Measurements from ENCODE around the gene PKLR. TPM values are rescaled to one million over a fixed set of nuclear protein-coding genes. Genes with fewer than 3 reads are reported as not detected.

PKLR gene
- total and polyA plus RNA-seq, 2 of the 8 experiments (the other 6 are each of a cell fraction or from before 2014, with no cell fraction given): 2.3 to 7.5 TPM

GRCh38 chr1:155266553-155266952 is 34.7 kb downstream of the PKLR start:
- Histone ChIP-seq H4K20me1 (replicated peaks in 1 of 2; ENCODE audit: control insufficient read depth in 1 of 2, insufficient read depth in 2 of 2, low read length in 2 of 2) (peaks cover 4 to 10% of the 10 kb centered on the region in 2 experiments), H2BK120ac (replicated peaks; ENCODE audit: low read depth, low read length) (no peak overlapping the region), H2AK5ac (ENCODE audit: low read depth, low read length) (no peak overlapping the region), H3K9ac (replicated peaks in 1 of 4; ENCODE audit: extremely low read depth in 1 of 4, low read depth in 3 of 4, low read length in 3 of 4) (no peak overlapping the region), H4K8ac (ENCODE audit: extremely low read depth, insufficient read depth, low read length) (no peak overlapping the region; the same call in 1 of the 2 replicates), H3K23ac (ENCODE audit: insufficient read length) (no peak overlapping the region), H3K4ac (replicated peaks; ENCODE audit: insufficient read length, low read depth, low read length) (no peak overlapping the region), H2BK5ac (ENCODE audit: low read depth, low read length) (no peak overlapping the region), H2BK20ac (ENCODE audit: low read length) (no peak overlapping the region), H3K14ac (ENCODE audit: insufficient read length) (no peak overlapping the region), H2BK12ac (ENCODE audit: low read depth, low read length) (no peak overlapping the region), H2BK15ac (ENCODE audit: low read length) (no peak overlapping the region), H3K18ac (ENCODE audit: extremely low read depth, low read length) (no peak overlapping the region), H3K9me3 (ENCODE audit: insufficient read depth in 2 of 2, low read depth in 1 of 2, low read length in 1 of 2) (no peaks in the 10 kb centered on the region), H3K4me2 (ENCODE audit: insufficient read depth in 1 of 2, low read depth in 2 of 2, low read length in 2 of 2) (no peak overlapping the region), H3K4me1 (replicated peaks in 1 of 4; ENCODE audit: control insufficient read depth in 3 of 4, insufficient read depth in 4 of 4, low read length in 3 of 4) (0 out of 7 replicates have a peak, but pooled peaks cover 0 to 2% (median under 1%) of the 10 kb centered on the region in 4 experiments), H4K91ac (replicated peaks; ENCODE audit: insufficient read length, low read length) (no peak overlapping the region), H3K23me2 (ENCODE audit: low read depth, low read length) (peaks cover 2% of the 10 kb centered on the region), H3K79me1 (ENCODE audit: low read depth, low read length) (no peaks in the 10 kb centered on the region; the same call in none of the 2 replicates), H3K36me3 (ENCODE audit: control insufficient read depth in 2 of 4, insufficient read depth in 4 of 4, low read length in 3 of 4) (peaks cover 51 to 85% (median 76%) of the 10 kb centered on the region in 4 experiments), H3K79me2 (ENCODE audit: control insufficient read depth in 1 of 2, insufficient read depth in 2 of 2, low read length in 2 of 2) (peaks cover 3 to 12% of the 10 kb centered on the region in 2 experiments; a peak in 3 of 4 replicates), H3K56ac (replicated peaks; ENCODE audit: insufficient read length, low read depth, low read length) (no peak overlapping the region), H4K5ac (ENCODE audit: insufficient read length, low read depth, low read length) (no peak overlapping the region), H3K27me3 (replicated peaks in 1 of 4; ENCODE audit: control insufficient read depth in 3 of 4, extremely low read depth in 1 of 4, insufficient read depth in 3 of 4, low read length in 3 of 4) (no peaks in the 10 kb centered on the region), H3K4me3 (ENCODE audit: extremely low read depth in 1 of 4, insufficient read depth in 2 of 4, low read depth in 3 of 4, low read length in 4 of 4) (no peak overlapping the region), H2AFZ (ENCODE audit: low read length) (no peak overlapping the region), H3K27ac (ENCODE audit: low read depth, low read length) (no peak overlapping the region)
- no peak for DNase-seq (ENCODE audit: low read depth in 1 of 2, low spot score in 2 of 2)
- ChIA-PET POLR2A (ENCODE audit: partially characterized antibody) (interaction anchor here (0.5 to 2.8 kb wide), 13 partner anchors 11 to 353 kb away, joined by 3 to 11 read pairs (median 4); partner anchors contain the start of genes ENTREP3 and THBS3), CTCF (ENCODE audit: partially characterized antibody) (interaction anchor here (0.7 to 4.5 kb wide), 7 partner anchors 12 to 60 kb away, joined by 3 to 61 read pairs (median 5); partner anchors contain the start of gene RUSC1)
- FAIRE-seq: no peak
- no peak for TF ChIP-seq CHD2 (IDR thresholded peaks at IDR 0.05; ENCODE audit: low read length)
- no peak for TF ChIP-seq E2F6 (IDR thresholded peaks at IDR 0.05)
- no peak for TF ChIP-seq SP1 (IDR thresholded peaks at IDR 0.05; ENCODE audit: low read depth, low read length)
- no peak for TF ChIP-seq SIN3A (conservative IDR thresholded peaks at IDR 0.05 in 1 of 2, IDR thresholded peaks at IDR 0.05 in 1 of 2; ENCODE audit: low read depth in 1 of 2, low read length in 2 of 2)
- TF ChIP-seq SP4 (IDR thresholded peaks at IDR 0.05; ENCODE audit: low read length): no peak
- no peak for TF ChIP-seq RBBP5 (IDR thresholded peaks at IDR 0.05; ENCODE audit: borderline replicate concordance, low read depth, low read length)
- TF ChIP-seq EP300 (IDR thresholded peaks at IDR 0.05; ENCODE audit: borderline replicate concordance in 1 of 2, low read depth in 2 of 2, low read length in 2 of 2): no peak
- TF ChIP-seq KDM4A (IDR thresholded peaks at IDR 0.05; ENCODE audit: low read depth, low read length, severe bottlenecking): no peak
- 88% methylated on average over 6 of the region's 6 CpGs; no CpG with 5 or more reads in 1 of the 2 experiments for WGBS, 2 experiments (ENCODE audit: extremely low coverage in 1 of 2, insufficient coverage in 1 of 2, insufficient read length in 1 of 2, insufficient replicate concordance in 2 of 2, low coverage in 1 of 2, low lambda C conversion rate in 2 of 2, missing lambda C conversion rate in 1 of 2)

Measured in H1 (cell line).